Measurements from ENCODE around the gene CITED1.

- TF ChIP-seq CTCF (IDR thresholded peaks at IDR 0.05): no peak
- TF ChIP-seq EP300 (IDR thresholded peaks at IDR 0.05): no peak
These were observed 36.9 kb downstream of the CITED1 start for GRCh38 chrX:72268597-72269365.
